Measurements from ENCODE around the gene MSGN1. TPM values are rescaled to one million over a fixed set of nuclear protein-coding genes. Genes with fewer than 3 reads are reported as not detected.

Gene MSGN1
- total RNA-seq, 1 experiment from 2014 or later: not detected

DNA sequence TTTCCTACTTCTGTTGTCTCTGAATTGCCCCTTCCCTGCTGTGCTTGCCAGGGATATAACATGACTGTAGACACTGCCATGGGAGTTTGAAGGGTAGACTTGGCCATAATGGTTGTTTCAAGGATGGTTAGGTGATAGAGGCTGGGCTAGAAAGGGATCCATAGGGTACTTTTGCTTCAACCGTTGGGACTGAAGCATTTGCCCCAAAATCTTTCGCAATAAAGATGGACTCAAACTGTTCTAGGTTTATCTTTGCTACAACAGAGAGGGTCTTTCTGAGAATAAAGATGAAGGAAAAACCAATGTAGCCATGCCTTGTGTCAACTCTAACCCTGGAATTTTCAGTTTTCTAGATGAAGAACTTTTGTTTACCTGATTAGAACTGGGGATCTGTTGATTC, 27.2 kb downstream of the MSGN1 start:
- Histone ChIP-seq H2AFZ (ENCODE audit: low read depth, low read length, poor library complexity, severe bottlenecking) (no peak overlapping the region), H3K27me3 (ENCODE audit: insufficient read depth, low read length) (no peaks in the 10 kb centered on the region), H3K4me3 (replicated peaks in 1 of 2; ENCODE audit: low read depth in 1 of 2, low read length in 2 of 2) (no peak overlapping the region), H3K27ac (ENCODE audit: low read depth, low read length) (no peak overlapping the region), H3K9me2 (ENCODE audit: insufficient read depth) (no peaks in the 10 kb centered on the region), H3K4me1 (ENCODE audit: control insufficient read depth in 1 of 2, insufficient read depth in 2 of 2, low read length in 2 of 2) (no peaks in the 10 kb centered on the region), H3K79me2 (ENCODE audit: insufficient read depth, low read length) (no peaks in the 10 kb centered on the region), H3K9me3 (ENCODE audit: control insufficient read depth in 1 of 2, insufficient read depth in 1 of 2, low read depth in 1 of 2, low read length in 2 of 2) (no peaks in the 10 kb centered on the region), H3K4me2 (ENCODE audit: low read length) (no peak overlapping the region), H3K9ac (ENCODE audit: low read length) (no peak overlapping the region), H3K36me3 (ENCODE audit: control insufficient read depth in 1 of 2, insufficient read depth in 2 of 2, low read length in 2 of 2) (no peaks in the 10 kb centered on the region), H4K20me1 (ENCODE audit: insufficient read depth) (no peaks in the 10 kb centered on the region)
- TF ChIP-seq EZH2phosphoT487 (IDR thresholded peaks at IDR 0.05; ENCODE audit: borderline replicate concordance) (no peak), EGR1 (IDR thresholded peaks at IDR 0.05; ENCODE audit: low read depth) (no peak), ELF1 (IDR thresholded peaks at IDR 0.05; ENCODE audit: borderline replicate concordance, low read depth) (no peak), CBX3 (IDR thresholded peaks at IDR 0.05; ENCODE audit: low read depth) (no peak), FOSL1 (IDR thresholded peaks at IDR 0.05; ENCODE audit: low read depth) (no peak), ZNF274 (IDR thresholded peaks at IDR 0.05; ENCODE audit: low read depth, low read length) (no peak), POLR2A (IDR thresholded peaks at IDR 0.05; ENCODE audit: borderline replicate concordance, extremely low read depth, insufficient read depth, insufficient read length) (no peak)
- TF ChIP-seq, protein P1, sequence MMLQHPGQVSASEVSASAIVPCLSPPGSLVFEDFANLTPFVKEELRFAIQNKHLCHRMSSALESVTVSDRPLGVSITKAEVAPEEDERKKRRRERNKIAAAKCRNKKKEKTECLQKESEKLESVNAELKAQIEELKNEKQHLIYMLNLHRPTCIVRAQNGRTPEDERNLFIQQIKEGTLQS (IDR thresholded peaks at IDR 0.05): no peak
- TF ChIP-seq, protein P2, sequence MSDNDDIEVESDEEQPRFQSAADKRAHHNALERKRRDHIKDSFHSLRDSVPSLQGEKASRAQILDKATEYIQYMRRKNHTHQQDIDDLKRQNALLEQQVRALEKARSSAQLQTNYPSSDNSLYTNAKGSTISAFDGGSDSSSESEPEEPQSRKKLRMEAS (IDR thresholded peaks at IDR 0.05): no peak
- ChIA-PET POLR2A (no interaction called here), CTCF (no interaction called here), RAD21 (ENCODE audit: low non-redundant PET in 1 of 2, low total read pairs in 2 of 2, uncharacterized antibody in 2 of 2, unreplicated experiment in 2 of 2) (no interaction called here)
- ATAC-seq: no peak
- DNase-seq (ENCODE audit: low read depth, low spot score): no peak
- no TSS peak for BruUV-seq (replicated peaks)
- intact Hi-C loops (cut with micrococcal nuclease): no loop called here

DNA sequence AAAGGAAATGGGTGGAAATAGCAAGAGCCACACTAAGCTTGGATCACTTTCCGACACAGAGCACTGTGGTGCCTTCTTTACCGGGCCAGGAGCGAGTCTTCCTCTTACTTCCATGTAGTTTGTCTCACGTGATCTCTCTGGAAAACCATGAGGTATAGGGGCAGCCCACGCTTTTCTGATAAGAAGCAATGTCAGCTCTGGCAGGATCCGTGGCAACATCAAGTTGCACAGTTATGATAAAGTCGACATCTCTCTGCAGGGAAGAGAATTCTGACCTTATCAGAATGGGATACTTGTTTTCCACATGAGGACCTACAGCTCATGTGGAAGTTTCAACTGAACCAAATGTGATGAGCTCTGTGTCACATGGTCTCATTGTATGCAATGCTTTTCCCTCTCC, 29.5 kb downstream of the MSGN1 start:
- Histone ChIP-seq H2AFZ (ENCODE audit: low read depth, low read length, poor library complexity, severe bottlenecking) (no peak overlapping the region), H3K9me3 (ENCODE audit: control insufficient read depth in 1 of 2, insufficient read depth in 1 of 2, low read depth in 1 of 2, low read length in 2 of 2) (no peaks in the 10 kb centered on the region), H3K9me2 (ENCODE audit: insufficient read depth) (no peaks in the 10 kb centered on the region), H4K20me1 (ENCODE audit: insufficient read depth) (no peaks in the 10 kb centered on the region), H3K9ac (ENCODE audit: low read length) (no peak overlapping the region), H3K27ac (ENCODE audit: low read depth, low read length) (no peak overlapping the region), H3K27me3 (ENCODE audit: insufficient read depth, low read length) (no peaks in the 10 kb centered on the region), H3K79me2 (ENCODE audit: insufficient read depth, low read length) (no peaks in the 10 kb centered on the region), H3K36me3 (ENCODE audit: control insufficient read depth in 1 of 2, insufficient read depth in 2 of 2, low read length in 2 of 2) (no peaks in the 10 kb centered on the region), H3K4me2 (ENCODE audit: low read length) (no peak overlapping the region), H3K4me1 (ENCODE audit: control insufficient read depth in 1 of 2, insufficient read depth in 2 of 2, low read length in 2 of 2) (no peaks in the 10 kb centered on the region), H3K4me3 (replicated peaks in 1 of 2; ENCODE audit: low read depth in 1 of 2, low read length in 2 of 2) (no peak overlapping the region)
- no peak for TF ChIP-seq ELF1 (IDR thresholded peaks at IDR 0.05; ENCODE audit: borderline replicate concordance, low read depth)
- TF ChIP-seq, protein P3, sequence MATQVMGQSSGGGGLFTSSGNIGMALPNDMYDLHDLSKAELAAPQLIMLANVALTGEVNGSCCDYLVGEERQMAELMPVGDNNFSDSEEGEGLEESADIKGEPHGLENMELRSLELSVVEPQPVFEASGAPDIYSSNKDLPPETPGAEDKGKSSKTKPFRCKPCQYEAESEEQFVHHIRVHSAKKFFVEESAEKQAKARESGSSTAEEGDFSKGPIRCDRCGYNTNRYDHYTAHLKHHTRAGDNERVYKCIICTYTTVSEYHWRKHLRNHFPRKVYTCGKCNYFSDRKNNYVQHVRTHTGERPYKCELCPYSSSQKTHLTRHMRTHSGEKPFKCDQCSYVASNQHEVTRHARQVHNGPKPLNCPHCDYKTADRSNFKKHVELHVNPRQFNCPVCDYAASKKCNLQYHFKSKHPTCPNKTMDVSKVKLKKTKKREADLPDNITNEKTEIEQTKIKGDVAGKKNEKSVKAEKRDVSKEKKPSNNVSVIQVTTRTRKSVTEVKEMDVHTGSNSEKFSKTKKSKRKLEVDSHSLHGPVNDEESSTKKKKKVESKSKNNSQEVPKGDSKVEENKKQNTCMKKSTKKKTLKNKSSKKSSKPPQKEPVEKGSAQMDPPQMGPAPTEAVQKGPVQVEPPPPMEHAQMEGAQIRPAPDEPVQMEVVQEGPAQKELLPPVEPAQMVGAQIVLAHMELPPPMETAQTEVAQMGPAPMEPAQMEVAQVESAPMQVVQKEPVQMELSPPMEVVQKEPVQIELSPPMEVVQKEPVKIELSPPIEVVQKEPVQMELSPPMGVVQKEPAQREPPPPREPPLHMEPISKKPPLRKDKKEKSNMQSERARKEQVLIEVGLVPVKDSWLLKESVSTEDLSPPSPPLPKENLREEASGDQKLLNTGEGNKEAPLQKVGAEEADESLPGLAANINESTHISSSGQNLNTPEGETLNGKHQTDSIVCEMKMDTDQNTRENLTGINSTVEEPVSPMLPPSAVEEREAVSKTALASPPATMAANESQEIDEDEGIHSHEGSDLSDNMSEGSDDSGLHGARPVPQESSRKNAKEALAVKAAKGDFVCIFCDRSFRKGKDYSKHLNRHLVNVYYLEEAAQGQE (IDR thresholded peaks at IDR 0.05; ENCODE audit: low read depth): no peak
- TF ChIP-seq POLR2AphosphoS5 (IDR thresholded peaks at IDR 0.05; ENCODE audit: low read depth, low read length): no peak
- TF ChIP-seq, protein P4, sequence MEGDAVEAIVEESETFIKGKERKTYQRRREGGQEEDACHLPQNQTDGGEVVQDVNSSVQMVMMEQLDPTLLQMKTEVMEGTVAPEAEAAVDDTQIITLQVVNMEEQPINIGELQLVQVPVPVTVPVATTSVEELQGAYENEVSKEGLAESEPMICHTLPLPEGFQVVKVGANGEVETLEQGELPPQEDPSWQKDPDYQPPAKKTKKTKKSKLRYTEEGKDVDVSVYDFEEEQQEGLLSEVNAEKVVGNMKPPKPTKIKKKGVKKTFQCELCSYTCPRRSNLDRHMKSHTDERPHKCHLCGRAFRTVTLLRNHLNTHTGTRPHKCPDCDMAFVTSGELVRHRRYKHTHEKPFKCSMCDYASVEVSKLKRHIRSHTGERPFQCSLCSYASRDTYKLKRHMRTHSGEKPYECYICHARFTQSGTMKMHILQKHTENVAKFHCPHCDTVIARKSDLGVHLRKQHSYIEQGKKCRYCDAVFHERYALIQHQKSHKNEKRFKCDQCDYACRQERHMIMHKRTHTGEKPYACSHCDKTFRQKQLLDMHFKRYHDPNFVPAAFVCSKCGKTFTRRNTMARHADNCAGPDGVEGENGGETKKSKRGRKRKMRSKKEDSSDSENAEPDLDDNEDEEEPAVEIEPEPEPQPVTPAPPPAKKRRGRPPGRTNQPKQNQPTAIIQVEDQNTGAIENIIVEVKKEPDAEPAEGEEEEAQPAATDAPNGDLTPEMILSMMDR (IDR thresholded peaks at IDR 0.05 in 2 of 3, conservative IDR thresholded peaks at IDR 0.05 in 1 of 3; ENCODE audit: borderline replicate concordance in 1 of 3, insufficient read depth in 1 of 3, low read depth in 2 of 3, low read length in 2 of 3): no peak
- TF ChIP-seq SP1 (IDR thresholded peaks at IDR 0.05; ENCODE audit: low read depth): no peak
- no peak for TF ChIP-seq POLR2A (IDR thresholded peaks at IDR 0.05; ENCODE audit: borderline replicate concordance, extremely low read depth, insufficient read depth, insufficient read length)
- no peak for TF ChIP-seq JUND (IDR thresholded peaks at IDR 0.05)
- no peak for TF ChIP-seq CEBPB (IDR thresholded peaks at IDR 0.05; ENCODE audit: low read depth)
- ChIA-PET RAD21 (ENCODE audit: low non-redundant PET in 1 of 2, low total read pairs in 2 of 2, uncharacterized antibody in 2 of 2, unreplicated experiment in 2 of 2) (no interaction called here), CTCF (no interaction called here), POLR2A (no interaction called here)
- BruUV-seq (replicated peaks): no TSS peak
- no peak for DNase-seq (ENCODE audit: low read depth, low spot score)
- intact Hi-C loops (cut with micrococcal nuclease): no loop called here
- ATAC-seq: no peak

All from HCT116 (cell line).